Heart right ventricle (tissue), 16 donors: ENCODE measurements around the gene FYN. TPM values are rescaled to one million over a fixed set of nuclear protein-coding genes. Genes with fewer than 3 reads are reported as not detected.
A peak's percentile ranks its signal among the peaks of the same experiment; 100 is the strongest.

Source experiments
- ATAC-seq, 8 donors: fragments of 200-7000 bp; cut with Tn5 transposase; one replicate each; pipeline ENCODE4 v1.9.1; 2020; ENCODE audit warnings: mild to moderate bottlenecking in 8 of 8, moderate library complexity in 8 of 8, moderate number of reproducible peaks in 1 of 8
- DNase-seq, 2 donors: peaks; one replicate each; pipeline ENCODE4 v3.0.0-alpha.2; 2020
- H3K27ac ChIP-seq, 10 donors: fragments of 200-600 bp; sonication (generic) in 2 of 10; one replicate each; pipeline versions ENCODE4 v1.5.0 to v1.8.0; 2020 to 2022; ENCODE audit warnings: mild to moderate bottlenecking in 3 of 10
- H3K27me3 ChIP-seq, 7 donors: fragments of 200-600 bp; one replicate each; pipeline ENCODE4 v1.8.0; 2021 to 2022; ENCODE audit warnings: mild to moderate bottlenecking in 2 of 7
- H3K36me3 ChIP-seq, 9 donors: fragments of 200-600 bp; sonication (generic) in 1 of 9; one replicate each; pipeline versions ENCODE4 v1.5.0 to v1.8.0; 2020 to 2022; ENCODE audit warnings: mild to moderate bottlenecking in 2 of 9
- H3K4me1 ChIP-seq, 9 donors: fragments of 200-600 bp; sonication (generic) in 1 of 9; one replicate each; pipeline versions ENCODE4 v1.5.0 to v1.8.0; 2020 to 2022; ENCODE audit warnings: mild to moderate bottlenecking in 4 of 9
- H3K4me3 ChIP-seq, 10 donors: fragments of 200-600 bp; sonication (generic) in 2 of 10; one replicate each; pipeline versions ENCODE4 v1.5.0 to v1.8.0; 2020 to 2022; ENCODE audit warnings: mild to moderate bottlenecking in 7 of 10, moderate library complexity in 2 of 10
- H3K9me3 ChIP-seq, 11 donors: fragments of 200-600 bp in 10 of 11; sonication (generic) in 2 of 11; one replicate each; pipeline versions ENCODE4 v1.5.0 to v1.8.0; 2013 to 2022; ENCODE audit warnings: mild to moderate bottlenecking in 2 of 11, control low read depth in 1 of 11, moderate library complexity in 1 of 11
- WGBS, 2 donors: extraction: QIAGEN DNeasy Blood & Tissue Kit; methylation state at CpG; one replicate each; pipeline ENCODE4 v1.1.7; 2013; ENCODE audit warnings: inconsistent platforms in 1 of 2; 5-methylcytosine and 5-hydroxymethylcytosine counted together
- intact Hi-C, 10 donors: fragments of 100-400 bp; cut with DNase I; formaldehyde crosslinking; loops; one replicate each; pipeline versions ENCODE4 v1.11.1 to v1.14.2; 2022
- polyA plus RNA-seq, 2 donors: library from polyadenylated mRNA; stranded (reverse); fragments of 200-250 nt; gene quantifications; one replicate each; pipeline ENCODE4 v1.2.3, GENCODE V29; 2013
- total RNA-seq, 10 donors: library from RNA; stranded (reverse); fragmentation: NEBNext Ultra II Directional in 3 of 10; extraction: Animal tissue kit (Norgen Biotek cat#: 25700) in 3 of 10; gene quantifications; one replicate each; pipeline versions ENCODE4 v1.2.1 to v1.2.4, GENCODE V29; 2021 to 2023
- TF ChIP-seq, protein P1 (sequence below), 9 donors: fragments of 200-600 bp; sonication (generic) in 2 of 9; IDR thresholded peaks; one replicate each; pipeline versions ENCODE4 v1.5.0 to v1.8.0; 2021 to 2022; ENCODE audit warnings: antibody characterized with exemption in 9 of 9, mild to moderate bottlenecking in 5 of 9, moderate library complexity in 1 of 9
- donor health status: Arrhythmogenic right ventricular cardiomyopathy.
- donor health status: ischemic (EF 13 %, LVEDD 7.1; RV severe dilation, severe dysfunction).
- donor health status: healthy with polysubstance abuse.
- donor health status: DM: no; HTN: yes; CAD: no.
- donor health status: DM: no; HTN: no; CAD: no.
- donor health status: ischemic (EF 25% LVEDD 6.9; RV normal size, moderate dysfunction).
- donor health status: ischemic (EF 25% LVEDD 5.7; RV mildly dilated, moderate dysfunction).
- donor health status: healthy.
- donor health status: DM: yes; HTN: yes; CAD: no.
- donor health status: Ischemic cardiomyopathy.
- donor health status: ischemic (EF 35%, LVEDD 5.7; RV mildly dilated, moderate dysfunction).
- donor health status: nonischemic (EF 11% LVEDD 7.7; RV severe dilation, severe dysfunction).
- donor health status: DM: yes; HTN: yes; CAD: no.
- donor health status: PGD.
- donor health status: ischemic (EF 29% LVEDD 5.4; RV normal size, mild dysfunction).
- donor health status: nonischemic (EF 23%, LVEDD 6.1; RV moderate dilation, normal function).

The FYN gene
- total and polyA plus RNA-seq, 12 donors: 19.1 to 58.1 (median 42.2) TPM

DNA sequence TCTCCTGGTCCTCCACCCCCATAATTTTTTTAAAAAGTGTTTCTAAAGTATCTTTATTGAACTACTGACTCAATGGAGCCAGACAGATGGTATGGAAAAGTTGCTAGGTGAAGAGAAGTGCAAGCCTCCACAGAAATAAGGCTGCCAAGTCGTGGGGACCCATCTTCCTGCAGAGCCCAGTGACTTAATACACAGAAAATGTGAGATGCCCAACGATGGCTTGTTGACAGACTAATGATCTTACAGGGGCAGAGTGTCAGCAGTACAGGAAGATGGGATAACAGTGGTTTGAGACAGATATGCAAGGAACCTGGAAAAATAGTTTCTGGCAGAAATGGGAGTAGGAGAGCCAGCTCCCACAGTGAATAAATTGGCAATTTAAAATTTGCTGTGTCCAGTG, 43.3 kb downstream of the FYN start:
- intact Hi-C loops: loop anchor here in 1 of 10 donors (5.0 kb wide), 1 partner anchor 42 kb away; the partner anchor contains the start of gene FYN
- no peak for DNase-seq
- H3K27me3 ChIP-seq: no peaks in the 10 kb centered on the region
- no peak overlapping the region for H3K4me3 ChIP-seq
- no peak for ATAC-seq
- H3K27ac ChIP-seq: peak overlapping the region in 1 of 10 donors; percentile 9
- H3K36me3 ChIP-seq: peaks cover 0 to 8% (median 0%) of the 10 kb centered on the region in 9 donors
- peaks cover 0 to 81% (median 60%) of the 10 kb centered on the region in 9 donors for H3K4me1 ChIP-seq
- TF ChIP-seq, protein P1, sequence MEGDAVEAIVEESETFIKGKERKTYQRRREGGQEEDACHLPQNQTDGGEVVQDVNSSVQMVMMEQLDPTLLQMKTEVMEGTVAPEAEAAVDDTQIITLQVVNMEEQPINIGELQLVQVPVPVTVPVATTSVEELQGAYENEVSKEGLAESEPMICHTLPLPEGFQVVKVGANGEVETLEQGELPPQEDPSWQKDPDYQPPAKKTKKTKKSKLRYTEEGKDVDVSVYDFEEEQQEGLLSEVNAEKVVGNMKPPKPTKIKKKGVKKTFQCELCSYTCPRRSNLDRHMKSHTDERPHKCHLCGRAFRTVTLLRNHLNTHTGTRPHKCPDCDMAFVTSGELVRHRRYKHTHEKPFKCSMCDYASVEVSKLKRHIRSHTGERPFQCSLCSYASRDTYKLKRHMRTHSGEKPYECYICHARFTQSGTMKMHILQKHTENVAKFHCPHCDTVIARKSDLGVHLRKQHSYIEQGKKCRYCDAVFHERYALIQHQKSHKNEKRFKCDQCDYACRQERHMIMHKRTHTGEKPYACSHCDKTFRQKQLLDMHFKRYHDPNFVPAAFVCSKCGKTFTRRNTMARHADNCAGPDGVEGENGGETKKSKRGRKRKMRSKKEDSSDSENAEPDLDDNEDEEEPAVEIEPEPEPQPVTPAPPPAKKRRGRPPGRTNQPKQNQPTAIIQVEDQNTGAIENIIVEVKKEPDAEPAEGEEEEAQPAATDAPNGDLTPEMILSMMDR (IDR thresholded peaks at IDR 0.05): no peak
- 42 to 46% methylated on average over 2 of the region's 2 CpGs for WGBS, 2 donors
- no peaks in the 10 kb centered on the region for H3K9me3 ChIP-seq

DNA sequence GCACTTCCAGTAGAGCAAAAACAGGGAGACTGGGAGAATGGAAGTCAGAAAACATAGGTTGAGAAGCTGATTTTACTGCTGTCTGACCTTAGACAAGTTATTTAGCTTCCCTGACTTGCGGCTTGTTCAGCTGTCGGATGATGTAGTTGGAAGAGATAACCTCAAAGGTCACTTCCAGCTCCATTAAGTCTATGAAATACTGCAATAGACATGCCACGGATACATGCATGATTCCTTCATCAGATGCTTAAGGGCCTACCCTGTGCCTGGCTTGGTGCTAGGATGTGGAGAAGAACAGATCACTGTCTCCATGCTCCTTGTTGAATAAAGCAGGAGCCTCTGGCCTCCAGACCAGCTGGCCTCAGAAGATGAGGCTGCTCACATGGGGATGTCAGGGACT, 43.7 kb downstream of the FYN start:
- WGBS, 2 donors: 65 to 87% methylated on average over 3 of the region's 3 CpGs
- Histone ChIP-seq H3K27me3 (no peaks in the 10 kb centered on the region), H3K4me3 (no peak overlapping the region), H3K4me1 (peaks cover 0 to 83% (median 60%) of the 10 kb centered on the region in 9 donors), H3K9me3 (no peaks in the 10 kb centered on the region), H3K36me3 (peaks cover 0 to 8% (median 0%) of the 10 kb centered on the region in 9 donors), H3K27ac (peak overlapping the region in 1 of 10 donors; percentile 9)
- TF ChIP-seq, protein P1 (IDR thresholded peaks at IDR 0.05): no peak
- no peak for DNase-seq
- ATAC-seq: no peak
- intact Hi-C loops: no loop called here

GRCh38 chr6:111828809-111829208, 44.4 kb downstream of the FYN start:
- H3K4me3 ChIP-seq: no peak overlapping the region
- WGBS, 2 donors: 76 to 86% methylated on average over 2 of the region's 2 CpGs
- H3K27ac ChIP-seq: no peak overlapping the region
- peaks cover 3 to 83% (median 61%) of the 10 kb centered on the region in 9 donors for H3K4me1 ChIP-seq
- no peaks in the 10 kb centered on the region for H3K27me3 ChIP-seq
- no peak for DNase-seq
- H3K9me3 ChIP-seq: no peaks in the 10 kb centered on the region
- TF ChIP-seq, protein P1 (IDR thresholded peaks at IDR 0.05): no peak
- peaks cover 0 to 8% (median 0%) of the 10 kb centered on the region in 9 donors for H3K36me3 ChIP-seq
- intact Hi-C loops: no loop called here
- ATAC-seq: peak in 1 of 8 donors; percentile 23

DNA sequence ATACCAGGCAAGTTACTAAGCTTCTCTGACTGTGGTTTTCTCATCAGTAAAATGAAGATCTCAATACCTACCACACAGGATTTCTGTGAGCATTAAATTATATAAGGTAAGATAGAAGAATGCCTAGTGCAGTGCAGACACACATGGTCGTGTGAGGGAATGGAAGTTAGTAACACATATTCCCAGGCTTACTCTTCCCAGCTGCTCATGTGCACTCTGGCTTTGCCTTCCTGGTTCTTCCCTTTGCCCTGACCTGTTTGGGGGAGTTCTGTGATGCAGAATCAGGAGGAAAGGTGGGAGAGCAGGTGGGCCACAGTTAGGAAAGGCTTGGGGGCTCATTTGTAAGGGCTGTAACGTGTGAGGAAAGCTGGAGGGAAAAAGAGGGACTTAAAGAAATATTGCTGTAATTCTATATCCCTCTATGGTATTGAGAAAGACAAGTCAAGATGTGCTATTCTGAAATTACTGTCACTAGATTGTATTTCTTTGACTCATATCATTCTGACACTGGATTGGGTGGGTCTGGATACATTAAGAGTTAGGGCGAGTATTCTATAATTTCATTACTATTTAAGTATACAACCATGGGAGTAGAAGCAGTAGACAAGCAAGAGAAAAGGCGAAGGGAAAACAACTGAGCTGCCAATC, 47.7 kb downstream of the FYN start:
- intact Hi-C loops: no loop called here
- H3K9me3 ChIP-seq: no peaks in the 10 kb centered on the region
- H3K27me3 ChIP-seq: no peaks in the 10 kb centered on the region
- peaks cover 7 to 64% (median 44%) of the 10 kb centered on the region in 9 donors for H3K4me1 ChIP-seq
- 89 to 94% methylated on average over 4 of the region's 4 CpGs for WGBS, 2 donors
- peak overlapping the region in 3 of 10 donors; percentile 13 to 85 (median 21) for H3K27ac ChIP-seq
- no peak for DNase-seq
- H3K36me3 ChIP-seq: peaks cover 0 to 8% (median 0%) of the 10 kb centered on the region in 9 donors
- TF ChIP-seq, protein P1 (IDR thresholded peaks at IDR 0.05): no peak
- no peak for ATAC-seq
- H3K4me3 ChIP-seq: no peak overlapping the region
